ENCODE results near the gene NPEPPS. TPM values are rescaled to one million over a fixed set of nuclear protein-coding genes. Genes with fewer than 3 reads are reported as not detected.
"Not testable (repeated sequence)": the region's sequence is repeated elsewhere in the genome, so short reads cannot be mapped to it uniquely, and the experiment has no call there.

NPEPPS gene, protein sequence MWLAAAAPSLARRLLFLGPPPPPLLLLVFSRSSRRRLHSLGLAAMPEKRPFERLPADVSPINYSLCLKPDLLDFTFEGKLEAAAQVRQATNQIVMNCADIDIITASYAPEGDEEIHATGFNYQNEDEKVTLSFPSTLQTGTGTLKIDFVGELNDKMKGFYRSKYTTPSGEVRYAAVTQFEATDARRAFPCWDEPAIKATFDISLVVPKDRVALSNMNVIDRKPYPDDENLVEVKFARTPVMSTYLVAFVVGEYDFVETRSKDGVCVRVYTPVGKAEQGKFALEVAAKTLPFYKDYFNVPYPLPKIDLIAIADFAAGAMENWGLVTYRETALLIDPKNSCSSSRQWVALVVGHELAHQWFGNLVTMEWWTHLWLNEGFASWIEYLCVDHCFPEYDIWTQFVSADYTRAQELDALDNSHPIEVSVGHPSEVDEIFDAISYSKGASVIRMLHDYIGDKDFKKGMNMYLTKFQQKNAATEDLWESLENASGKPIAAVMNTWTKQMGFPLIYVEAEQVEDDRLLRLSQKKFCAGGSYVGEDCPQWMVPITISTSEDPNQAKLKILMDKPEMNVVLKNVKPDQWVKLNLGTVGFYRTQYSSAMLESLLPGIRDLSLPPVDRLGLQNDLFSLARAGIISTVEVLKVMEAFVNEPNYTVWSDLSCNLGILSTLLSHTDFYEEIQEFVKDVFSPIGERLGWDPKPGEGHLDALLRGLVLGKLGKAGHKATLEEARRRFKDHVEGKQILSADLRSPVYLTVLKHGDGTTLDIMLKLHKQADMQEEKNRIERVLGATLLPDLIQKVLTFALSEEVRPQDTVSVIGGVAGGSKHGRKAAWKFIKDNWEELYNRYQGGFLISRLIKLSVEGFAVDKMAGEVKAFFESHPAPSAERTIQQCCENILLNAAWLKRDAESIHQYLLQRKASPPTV
- 10 to 100 TPM; 63.2 to 69.5 (median 67.5) TPM for total RNA-seq

DNA sequence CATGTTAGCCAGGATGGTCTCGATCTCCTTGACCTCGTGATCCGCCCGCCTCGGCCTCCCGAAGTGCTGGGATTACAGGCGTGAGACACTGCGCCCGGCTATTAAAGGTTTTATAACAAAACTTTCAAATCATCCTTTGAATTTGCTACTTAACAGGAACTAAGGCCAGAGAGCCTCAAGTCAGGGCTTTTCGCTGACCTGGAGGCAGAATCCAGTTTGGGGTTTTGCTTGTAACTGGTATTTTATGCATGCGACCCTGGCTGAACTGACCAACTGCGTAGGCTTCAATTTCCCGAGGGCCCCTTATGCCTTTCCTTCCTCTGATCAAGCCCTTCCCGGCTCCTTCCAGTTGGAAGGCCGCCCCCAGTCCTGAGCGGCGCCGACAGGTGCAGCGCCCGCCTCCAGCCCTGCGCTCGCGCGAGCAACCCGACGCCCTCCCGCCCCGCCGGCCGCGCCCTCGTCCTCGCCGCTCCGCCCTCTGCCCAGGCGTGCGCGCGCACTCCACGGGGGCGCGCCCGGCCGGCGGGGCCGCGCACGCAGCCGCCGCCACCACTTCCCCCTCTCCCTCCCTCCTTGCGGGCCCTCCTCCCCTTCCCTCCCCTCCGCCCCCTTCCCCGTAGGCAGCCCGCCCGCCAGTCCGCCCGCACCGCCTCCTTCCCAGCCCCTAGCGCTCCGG, at the start of gene NPEPPS:
TSS of gene NPEPPS (plus strand) at position 552 of the 676 bp plus-strand sequence. CDS start 193 bp downstream, outside the sequence.
- Mint-ChIP-seq H3K4me1 (ENCODE audit: low read depth) (peaks cover 15% of the 10 kb centered on the region), H3K4me3 (peak within 1 kb of the TSS; percentile 93)
- peak; percentile 88 to 90 for ATAC-seq
- peak; percentile 86 for DNase-seq
- not testable (repeated sequence) for H3K27me3 Mint-ChIP-seq (ENCODE audit: low read depth); H3K36me3 Mint-ChIP-seq (ENCODE audit: insufficient read depth); H3K9me3 Mint-ChIP-seq

DNA sequence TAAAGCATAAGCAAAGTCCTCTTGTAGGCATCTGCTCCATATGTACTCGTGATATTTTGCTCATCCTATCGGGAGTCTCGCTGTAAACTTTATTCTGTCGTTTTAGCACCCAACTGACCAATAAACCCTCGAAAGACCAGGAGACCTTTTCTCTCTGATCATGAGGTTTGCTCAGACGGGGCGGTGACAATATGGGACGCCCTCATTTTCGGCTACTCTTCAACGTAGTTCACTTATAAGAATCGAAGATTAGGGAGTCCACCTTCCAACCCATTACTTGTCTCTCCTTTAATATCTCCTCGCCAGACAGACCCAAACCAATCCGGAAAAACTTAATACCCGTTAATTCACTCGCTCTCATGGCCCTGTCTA, 39.1 kb upstream of the NPEPPS start:
- peak overlapping the region; percentile 96 for H3K4me3 Mint-ChIP-seq
- not testable (repeated sequence) for H3K27me3 Mint-ChIP-seq (ENCODE audit: low read depth); DNase-seq; ATAC-seq; H3K9me3 Mint-ChIP-seq; H3K4me1 Mint-ChIP-seq (ENCODE audit: low read depth); H3K36me3 Mint-ChIP-seq (ENCODE audit: insufficient read depth)

DNA sequence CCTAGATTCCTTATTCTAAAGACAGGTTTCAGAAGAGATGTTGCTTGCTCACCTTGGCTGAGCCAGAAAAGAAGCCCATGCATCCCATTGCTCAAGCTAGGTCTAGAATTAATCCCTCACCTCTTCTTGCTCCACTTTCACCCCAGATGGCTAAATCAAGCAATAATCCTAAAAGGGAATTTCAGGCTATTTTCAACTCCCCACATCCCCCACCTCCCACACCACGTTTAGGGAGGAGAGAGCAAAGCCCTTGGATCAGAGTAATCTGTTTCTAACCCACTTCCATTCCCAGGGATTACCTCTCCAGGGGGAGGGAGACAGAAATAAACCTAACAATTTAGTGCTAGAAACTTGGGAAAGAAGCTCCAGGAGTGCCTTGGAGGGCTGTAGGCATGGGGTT, 31.8 kb upstream of the NPEPPS start:
- not testable (repeated sequence) for H3K36me3 Mint-ChIP-seq (ENCODE audit: insufficient read depth); H3K4me3 Mint-ChIP-seq; ATAC-seq; H3K9me3 Mint-ChIP-seq; H3K27me3 Mint-ChIP-seq (ENCODE audit: low read depth); DNase-seq
- peaks cover 10% of the 10 kb centered on the region for H3K4me1 Mint-ChIP-seq (ENCODE audit: low read depth)

DNA sequence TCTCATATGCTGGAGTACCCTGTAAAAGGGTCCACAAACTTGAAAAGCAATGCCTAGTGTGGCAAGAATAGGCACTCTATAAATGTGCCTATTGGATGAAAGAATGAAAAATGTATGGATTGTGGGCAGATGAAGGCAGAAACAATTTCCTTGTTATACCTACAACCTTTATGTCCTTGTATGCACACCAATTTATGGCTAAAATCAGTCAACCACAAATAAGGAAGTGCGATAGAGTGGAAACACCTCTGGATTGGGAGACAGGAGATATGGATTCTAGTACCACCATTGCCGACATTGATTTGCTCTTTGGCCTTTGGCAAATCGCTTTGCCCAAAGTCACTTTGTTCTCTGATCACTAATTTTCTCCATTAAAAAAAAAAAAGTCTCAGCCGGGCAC, 31.4 kb upstream of the NPEPPS start:
- not testable (repeated sequence) for H3K4me3 Mint-ChIP-seq; H3K36me3 Mint-ChIP-seq (ENCODE audit: insufficient read depth); H3K27me3 Mint-ChIP-seq (ENCODE audit: low read depth); ATAC-seq; DNase-seq; H3K9me3 Mint-ChIP-seq
- peaks cover 10% of the 10 kb centered on the region for H3K4me1 Mint-ChIP-seq (ENCODE audit: low read depth)

DNA sequence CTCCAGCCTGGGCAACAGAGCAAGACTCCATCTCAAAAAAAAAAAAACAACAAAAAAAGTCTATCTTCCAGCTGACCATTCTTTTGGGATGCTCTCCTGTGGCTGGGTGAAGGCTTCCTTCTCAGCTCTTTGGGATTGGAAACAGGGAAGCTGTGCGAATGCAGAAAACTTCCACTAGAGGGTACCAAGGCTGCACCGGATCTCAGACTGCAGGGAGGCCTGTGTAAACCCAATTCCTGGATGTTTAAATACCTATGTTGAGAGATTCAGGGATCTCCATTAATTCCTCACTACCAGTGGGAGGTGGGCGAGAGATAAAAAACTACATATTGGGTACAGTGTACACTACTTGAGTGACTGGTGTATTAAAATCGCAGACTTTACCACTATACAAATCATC, 30.3 kb upstream of the NPEPPS start:
- DNase-seq; ATAC-seq; H3K36me3 Mint-ChIP-seq (ENCODE audit: insufficient read depth); H3K4me3 Mint-ChIP-seq; H3K9me3 Mint-ChIP-seq; H3K27me3 Mint-ChIP-seq (ENCODE audit: low read depth): not testable (repeated sequence)
- peaks cover 10% of the 10 kb centered on the region for H3K4me1 Mint-ChIP-seq (ENCODE audit: low read depth)

DNA sequence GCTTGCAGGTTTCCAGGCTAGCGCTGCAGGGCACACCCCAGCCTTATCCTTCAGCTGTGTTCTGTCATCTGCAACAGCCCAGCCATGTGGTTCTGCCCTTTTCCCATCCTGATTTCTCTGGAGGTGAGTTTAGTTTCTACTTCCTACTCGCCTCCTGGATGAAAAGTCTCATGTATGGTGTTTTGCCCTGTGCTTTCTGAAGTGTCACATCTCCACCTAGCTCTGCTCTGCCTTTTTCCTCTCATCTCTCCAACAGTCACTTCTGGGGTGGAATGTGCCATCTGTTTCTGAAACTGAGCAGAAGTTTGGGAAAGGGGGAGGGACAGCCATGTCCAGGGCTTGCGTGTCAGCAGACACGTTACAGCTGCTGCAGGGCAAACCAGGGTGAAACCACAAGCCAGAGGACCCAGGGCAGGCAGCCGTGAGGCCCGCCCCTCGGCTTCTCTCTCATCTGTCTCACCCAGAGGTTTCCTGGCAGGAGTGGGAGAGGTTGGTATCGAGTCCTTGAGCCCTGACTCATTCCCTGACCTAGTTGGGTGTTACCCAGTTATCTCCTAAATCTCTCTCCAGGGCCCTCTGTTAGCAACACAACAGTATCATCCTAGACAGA, 28.7 kb upstream of the NPEPPS start:
- H3K4me1 Mint-ChIP-seq (ENCODE audit: low read depth): peaks cover 10% of the 10 kb centered on the region
- peak; percentile 95 to 97 for ATAC-seq
- H3K4me3 Mint-ChIP-seq; DNase-seq; H3K27me3 Mint-ChIP-seq (ENCODE audit: low read depth); H3K9me3 Mint-ChIP-seq; H3K36me3 Mint-ChIP-seq (ENCODE audit: insufficient read depth): not testable (repeated sequence)

DNA sequence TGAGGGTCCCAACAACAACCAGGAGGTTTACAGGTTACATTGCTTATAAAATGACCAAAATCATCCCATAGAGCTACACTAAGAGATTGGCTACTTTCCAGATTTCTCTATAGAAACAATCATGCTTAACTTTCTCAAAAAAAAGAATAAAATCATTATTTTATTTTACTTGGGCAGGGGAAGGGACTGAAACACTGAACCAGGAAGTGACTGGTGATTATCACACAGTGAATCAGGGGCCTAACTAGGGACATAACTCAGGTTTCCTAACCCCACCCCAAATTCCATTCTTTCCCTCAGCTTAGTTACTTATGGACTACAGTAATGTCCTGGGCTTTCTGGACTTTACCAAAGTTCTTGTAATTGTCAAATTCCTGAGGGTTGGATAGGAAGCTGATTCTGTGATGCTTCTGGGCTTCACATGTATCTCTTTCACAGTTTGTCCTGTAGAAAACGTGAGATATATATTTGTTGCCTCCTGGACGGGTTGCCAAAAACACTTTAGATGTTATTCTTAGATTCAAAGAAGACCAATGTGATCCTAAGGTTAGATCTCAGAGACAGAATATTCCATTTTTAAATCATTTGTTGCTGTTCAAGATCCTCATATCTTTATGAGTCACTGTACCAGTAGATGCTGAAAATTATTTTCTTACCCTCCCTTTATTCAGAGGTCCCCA, 28.0 kb upstream of the NPEPPS start:
- DNase-seq; H3K27me3 Mint-ChIP-seq (ENCODE audit: low read depth); H3K36me3 Mint-ChIP-seq (ENCODE audit: insufficient read depth); H3K9me3 Mint-ChIP-seq; H3K4me3 Mint-ChIP-seq: not testable (repeated sequence)
- peak; percentile 27 to 39 for ATAC-seq
- H3K4me1 Mint-ChIP-seq (ENCODE audit: low read depth): peaks cover 10% of the 10 kb centered on the region

DNA sequence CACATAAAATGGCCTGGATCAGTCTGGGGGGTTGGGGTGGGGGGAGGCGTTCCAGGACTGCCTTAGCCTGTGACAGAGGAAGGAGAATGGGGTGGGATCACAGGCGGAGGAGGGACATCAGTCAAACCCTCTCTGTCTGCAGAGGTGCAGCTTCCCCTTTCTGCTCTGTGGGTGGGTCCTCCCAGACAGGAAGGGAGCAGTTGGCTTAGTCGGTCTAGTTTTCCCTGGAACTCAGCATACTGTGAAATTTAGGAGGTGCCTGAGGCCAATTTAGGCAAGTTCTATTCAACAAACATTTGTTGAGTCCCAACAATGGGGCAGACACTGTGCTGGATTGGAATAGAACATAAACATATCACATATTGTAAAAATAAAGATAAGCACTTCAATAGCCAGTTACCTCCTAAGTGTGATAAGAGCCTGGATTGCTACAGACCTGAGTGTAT, 19.2 kb upstream of the NPEPPS start:
- H3K4me1 Mint-ChIP-seq (ENCODE audit: low read depth); H3K27me3 Mint-ChIP-seq (ENCODE audit: low read depth); H3K4me3 Mint-ChIP-seq; H3K9me3 Mint-ChIP-seq; DNase-seq; ATAC-seq; H3K36me3 Mint-ChIP-seq (ENCODE audit: insufficient read depth): not testable (repeated sequence)

DNA sequence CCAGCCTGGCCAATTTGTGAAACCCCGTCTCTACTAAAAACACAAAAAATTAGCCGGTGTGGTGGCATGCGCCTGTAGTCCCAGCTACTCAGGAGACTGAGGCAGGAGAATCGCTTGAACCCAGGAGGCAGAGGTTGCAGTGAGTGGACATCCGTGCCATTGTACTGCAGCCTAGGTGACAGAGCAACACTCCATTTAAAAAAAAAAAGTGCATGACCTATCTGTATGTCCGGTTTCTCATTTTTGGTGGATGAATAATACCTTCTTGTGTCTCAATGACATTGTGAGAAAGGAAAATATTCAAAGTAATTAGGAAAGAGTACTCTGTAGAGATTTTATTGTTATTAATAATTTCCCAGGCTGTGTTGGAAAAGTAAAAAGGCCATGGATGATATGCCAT, 17.6 kb upstream of the NPEPPS start:
- H3K4me3 Mint-ChIP-seq; H3K4me1 Mint-ChIP-seq (ENCODE audit: low read depth); DNase-seq; H3K9me3 Mint-ChIP-seq; ATAC-seq; H3K36me3 Mint-ChIP-seq (ENCODE audit: insufficient read depth); H3K27me3 Mint-ChIP-seq (ENCODE audit: low read depth): not testable (repeated sequence)

DNA sequence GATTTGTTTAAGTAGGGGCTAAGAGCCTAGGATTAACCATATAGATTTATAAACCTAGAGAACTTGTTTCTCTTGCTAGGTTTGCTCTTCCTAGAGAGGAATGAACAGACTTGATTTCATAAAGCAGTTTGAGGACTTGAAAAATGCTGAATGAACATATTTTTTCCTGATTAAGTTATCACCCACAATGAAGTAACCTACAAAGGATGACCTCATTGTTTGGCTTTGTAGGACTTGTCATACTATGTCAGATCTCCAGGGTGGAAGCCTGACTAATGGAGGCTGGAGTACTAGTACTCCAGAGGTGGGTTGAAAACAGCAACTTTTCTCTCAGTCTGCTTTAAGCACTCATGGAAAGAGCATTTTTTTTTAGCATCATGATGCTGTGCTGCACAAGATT, 12.0 kb upstream of the NPEPPS start:
- not testable (repeated sequence) for H3K27me3 Mint-ChIP-seq (ENCODE audit: low read depth); H3K4me1 Mint-ChIP-seq (ENCODE audit: low read depth); H3K9me3 Mint-ChIP-seq; H3K36me3 Mint-ChIP-seq (ENCODE audit: insufficient read depth); DNase-seq; H3K4me3 Mint-ChIP-seq
- peak in 1 of 2 donors; percentile 50 for ATAC-seq

DNA sequence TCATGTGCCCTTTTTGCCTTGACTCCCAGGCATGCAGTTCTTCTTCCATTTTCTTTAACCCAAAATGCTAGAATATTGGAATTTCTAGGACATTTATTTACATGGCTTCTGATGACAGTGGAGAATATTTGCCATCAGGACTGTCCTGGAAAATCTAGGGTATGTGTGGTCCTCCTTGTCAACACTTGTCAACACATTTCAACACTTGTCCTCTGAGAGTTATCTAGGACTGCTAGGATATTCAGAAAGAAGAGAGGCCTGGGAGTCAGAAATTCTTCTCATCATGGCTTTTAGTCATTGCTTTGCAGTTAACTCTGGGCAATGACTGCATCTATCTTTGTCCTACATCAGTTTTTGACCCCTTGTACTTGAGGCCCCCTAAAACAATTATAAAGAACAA, 11.5 kb upstream of the NPEPPS start:
- not testable (repeated sequence) for H3K4me3 Mint-ChIP-seq

DNA sequence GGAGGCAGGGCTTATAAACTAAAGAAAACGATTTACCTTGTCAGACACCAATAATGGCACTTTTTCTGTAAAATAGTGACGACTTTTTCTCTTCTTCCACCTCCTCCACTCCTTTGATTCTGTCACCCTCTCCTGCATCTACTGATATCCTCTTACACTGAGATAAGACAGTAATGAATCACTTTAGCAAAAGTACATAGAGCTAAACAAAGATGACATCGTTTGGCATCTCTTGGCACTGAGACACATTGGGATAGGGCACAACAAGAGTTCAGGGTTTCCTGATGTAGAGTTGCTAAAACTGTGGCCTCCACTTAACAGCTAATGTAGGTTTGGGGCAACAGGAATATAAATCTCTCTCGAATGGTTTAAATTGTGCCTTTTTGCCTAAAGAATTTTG, 10.6 kb upstream of the NPEPPS start:
- not testable (repeated sequence) for H3K9me3 Mint-ChIP-seq; DNase-seq; H3K27me3 Mint-ChIP-seq (ENCODE audit: low read depth); ATAC-seq; H3K36me3 Mint-ChIP-seq (ENCODE audit: insufficient read depth); H3K4me1 Mint-ChIP-seq (ENCODE audit: low read depth); H3K4me3 Mint-ChIP-seq

More for the DNA sequence above, 11.5 kb upstream of the NPEPPS start:
- not testable (repeated sequence) for H3K9me3 Mint-ChIP-seq; ATAC-seq; DNase-seq; H3K36me3 Mint-ChIP-seq (ENCODE audit: insufficient read depth); H3K4me1 Mint-ChIP-seq (ENCODE audit: low read depth); H3K27me3 Mint-ChIP-seq (ENCODE audit: low read depth)

DNA sequence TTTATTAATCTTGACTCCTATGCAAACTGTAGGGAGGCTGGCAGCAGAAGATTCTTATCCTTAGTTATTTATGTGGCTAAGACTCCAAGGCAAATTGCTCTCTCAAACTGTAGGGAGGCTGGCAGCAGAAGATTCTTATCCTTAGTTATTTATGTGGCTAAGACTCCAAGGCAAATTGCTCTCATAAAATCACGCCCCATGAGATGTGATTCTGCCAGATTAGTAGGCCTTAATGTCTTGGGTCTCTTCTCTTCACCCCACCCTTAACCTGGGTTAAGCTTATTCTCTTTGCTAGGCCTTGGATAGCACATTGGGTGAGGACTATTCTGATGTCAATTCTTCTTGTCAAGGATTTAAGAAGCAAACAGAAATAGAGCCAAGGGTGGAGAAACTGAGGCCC, 9.5 kb upstream of the NPEPPS start:
- not testable (repeated sequence) for H3K4me1 Mint-ChIP-seq (ENCODE audit: low read depth)

More for the DNA sequence above, 9.5 kb upstream of the NPEPPS start:
- H3K4me3 Mint-ChIP-seq; DNase-seq; H3K27me3 Mint-ChIP-seq (ENCODE audit: low read depth); H3K36me3 Mint-ChIP-seq (ENCODE audit: insufficient read depth); H3K9me3 Mint-ChIP-seq; ATAC-seq: not testable (repeated sequence)
